GM12878 (cell line): Measurements from ENCODE around the gene CTIF.

Experiments
- BRCA1 ChIP-seq: IDR thresholded peaks from 2 replicates; pipeline ENCODE4 v1.6.1; 2011; ENCODE audit warnings: low read depth, low read length, improper control_type of control experiment
- CHD1 ChIP-seq: IDR thresholded peaks from 2 replicates; pipeline ENCODE4 v1.6.1; 2012; ENCODE audit warnings: low read depth, low read length, improper control_type of control experiment
- EGR1 ChIP-seq, 2 experiments: IDR thresholded peaks; 1 replicate in 1 of 2; 2 replicates in 1 of 2; pipeline ENCODE4 v1.6.1; 2011 to 2012; ENCODE audit warnings: low read depth in 2 of 2, low read length in 2 of 2, borderline replicate concordance in 1 of 2, mild to moderate bottlenecking in 1 of 2, moderate library complexity in 1 of 2
- FOS ChIP-seq: IDR thresholded peaks from 3 replicates; pipeline ENCODE4 v1.6.1; 2011; ENCODE audit warnings: borderline replicate concordance; ENCODE audit not compliant: insufficient read length; ENCODE audit errors: extremely low read depth
- HDAC2 ChIP-seq: fragments of 200-600 bp; sonication (generic); IDR thresholded peaks from 2 replicates; pipeline ENCODE4 v1.6.1; 2017
- MYB ChIP-seq: fragments of 150-350 bp; IDR thresholded peaks from 2 replicates; pipeline ENCODE4 v1.6.1; 2014; ENCODE audit warnings: mild to moderate bottlenecking, low read depth, low read length, borderline replicate concordance
- POLR2AphosphoS5 ChIP-seq: IDR thresholded peaks from 2 replicates; pipeline ENCODE4 v1.6.1; 2011; ENCODE audit warnings: mild to moderate bottlenecking, low read length, inconsistent platforms
- RAD21 ChIP-seq: IDR thresholded peaks from 2 replicates; pipeline ENCODE4 v1.6.1; 2011; ENCODE audit warnings: mild to moderate bottlenecking, low read depth, low read length, moderate library complexity; ENCODE audit not compliant: insufficient read depth
- RCOR1 ChIP-seq: conservative IDR thresholded peaks from 2 replicates; pipeline ENCODE4 v1.6.1; 2012; ENCODE audit warnings: low read depth, low read length, improper control_type of control experiment
- YY1 ChIP-seq: IDR thresholded peaks from 2 replicates; pipeline ENCODE4 v1.6.1; 2011; ENCODE audit warnings: low read depth, mild to moderate bottlenecking, low read length
- ZBED1 ChIP-seq: IDR thresholded peaks from 2 replicates; pipeline ENCODE4 v1.6.1; 2016; ENCODE audit warnings: borderline replicate concordance
- ZBTB11 ChIP-seq: fragments of 450-650 bp; formaldehyde crosslinking; IDR thresholded peaks from 2 replicates; pipeline ENCODE4 v1.5.0; 2022; ENCODE audit warnings: mild to moderate bottlenecking, missing genetic modification characterization
- TF ChIP-seq, protein P1 (sequence below), 3 experiments: IDR thresholded peaks in 2 of 3; conservative IDR thresholded peaks in 1 of 3; 2 replicates each; pipeline ENCODE4 v1.5.1; 2011; ENCODE audit warnings: low read depth in 3 of 3, low read length in 3 of 3, mild to moderate bottlenecking in 3 of 3, control low read depth in 2 of 3, moderate library complexity in 2 of 3, inconsistent platforms in 1 of 3, mixed read lengths in 1 of 3; ENCODE audit not compliant: control insufficient read depth in 2 of 3, insufficient read depth in 1 of 3; ENCODE audit errors: extremely low read depth in 1 of 3
- TF ChIP-seq, protein P2 (sequence below): IDR thresholded peaks from 2 replicates; pipeline ENCODE4 v1.6.1; 2012; ENCODE audit warnings: low read length, inconsistent platforms

DNA sequence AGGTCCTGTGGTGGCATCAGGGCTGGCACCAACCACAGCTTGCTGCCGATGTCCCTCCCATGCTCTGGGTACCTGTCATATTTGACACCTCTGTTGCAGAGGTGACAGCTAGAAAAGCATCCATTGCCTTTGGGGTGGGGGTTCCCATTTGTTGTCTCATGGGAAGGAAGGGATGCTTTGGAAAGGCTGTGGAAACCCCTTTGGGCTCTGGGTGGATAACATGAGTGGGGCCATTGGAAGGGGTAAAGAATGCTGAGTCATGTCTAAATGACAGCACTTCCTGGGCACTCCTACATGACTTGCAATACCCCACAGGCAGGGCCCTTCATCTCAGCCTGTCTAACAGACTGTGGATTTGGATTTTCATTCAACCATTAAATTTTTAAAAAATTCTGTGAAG is 27.8 kb downstream of the CTIF start:
- TF ChIP-seq, protein P1, sequence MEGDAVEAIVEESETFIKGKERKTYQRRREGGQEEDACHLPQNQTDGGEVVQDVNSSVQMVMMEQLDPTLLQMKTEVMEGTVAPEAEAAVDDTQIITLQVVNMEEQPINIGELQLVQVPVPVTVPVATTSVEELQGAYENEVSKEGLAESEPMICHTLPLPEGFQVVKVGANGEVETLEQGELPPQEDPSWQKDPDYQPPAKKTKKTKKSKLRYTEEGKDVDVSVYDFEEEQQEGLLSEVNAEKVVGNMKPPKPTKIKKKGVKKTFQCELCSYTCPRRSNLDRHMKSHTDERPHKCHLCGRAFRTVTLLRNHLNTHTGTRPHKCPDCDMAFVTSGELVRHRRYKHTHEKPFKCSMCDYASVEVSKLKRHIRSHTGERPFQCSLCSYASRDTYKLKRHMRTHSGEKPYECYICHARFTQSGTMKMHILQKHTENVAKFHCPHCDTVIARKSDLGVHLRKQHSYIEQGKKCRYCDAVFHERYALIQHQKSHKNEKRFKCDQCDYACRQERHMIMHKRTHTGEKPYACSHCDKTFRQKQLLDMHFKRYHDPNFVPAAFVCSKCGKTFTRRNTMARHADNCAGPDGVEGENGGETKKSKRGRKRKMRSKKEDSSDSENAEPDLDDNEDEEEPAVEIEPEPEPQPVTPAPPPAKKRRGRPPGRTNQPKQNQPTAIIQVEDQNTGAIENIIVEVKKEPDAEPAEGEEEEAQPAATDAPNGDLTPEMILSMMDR (IDR thresholded peaks at IDR 0.05 in 2 of 3, conservative IDR thresholded peaks at IDR 0.05 in 1 of 3; ENCODE audit: control insufficient read depth in 2 of 3, extremely low read depth in 1 of 3, insufficient read depth in 1 of 3, low read depth in 3 of 3, low read length in 3 of 3) = no peak
- TF ChIP-seq FOS = no peak
- no peak for TF ChIP-seq POLR2AphosphoS5
- no peak for TF ChIP-seq CHD1
- TF ChIP-seq ZBED1 = no peak
- TF ChIP-seq BRCA1 = no peak
- TF ChIP-seq RAD21 = no peak
- TF ChIP-seq EGR1 (IDR thresholded peaks at IDR 0.05; ENCODE audit: borderline replicate concordance in 1 of 2, low read depth in 2 of 2, low read length in 2 of 2) = no peak
- TF ChIP-seq MYB = no peak
- TF ChIP-seq YY1 = no peak
- TF ChIP-seq HDAC2 = no peak
- TF ChIP-seq RCOR1 = no peak
- no peak for TF ChIP-seq ZBTB11 (CRISPR knock-in tag)
- TF ChIP-seq, protein P2, sequence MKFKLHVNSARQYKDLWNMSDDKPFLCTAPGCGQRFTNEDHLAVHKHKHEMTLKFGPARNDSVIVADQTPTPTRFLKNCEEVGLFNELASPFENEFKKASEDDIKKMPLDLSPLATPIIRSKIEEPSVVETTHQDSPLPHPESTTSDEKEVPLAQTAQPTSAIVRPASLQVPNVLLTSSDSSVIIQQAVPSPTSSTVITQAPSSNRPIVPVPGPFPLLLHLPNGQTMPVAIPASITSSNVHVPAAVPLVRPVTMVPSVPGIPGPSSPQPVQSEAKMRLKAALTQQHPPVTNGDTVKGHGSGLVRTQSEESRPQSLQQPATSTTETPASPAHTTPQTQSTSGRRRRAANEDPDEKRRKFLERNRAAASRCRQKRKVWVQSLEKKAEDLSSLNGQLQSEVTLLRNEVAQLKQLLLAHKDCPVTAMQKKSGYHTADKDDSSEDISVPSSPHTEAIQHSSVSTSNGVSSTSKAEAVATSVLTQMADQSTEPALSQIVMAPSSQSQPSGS = no peak
